HepG2 (cell line): ENCODE measurements around the gene TUBGCP5. TPM values are rescaled to one million over a fixed set of nuclear protein-coding genes. Genes with fewer than 3 reads are reported as not detected.

Experiments used
- CREBL2 ChIP-seq: sonication (generic); formaldehyde crosslinking; IDR thresholded peaks from 2 replicates; pipeline ENCODE4 v1.8.1; 2023; ENCODE audit warnings: missing genetic modification reagents, mild to moderate bottlenecking, borderline replicate concordance
- FOXA3 ChIP-seq: IDR thresholded peaks from 2 replicates; pipeline ENCODE4 v1.6.1; 2016; ENCODE audit warnings: missing genetic modification reagents, missing compliant biosample characterization
- RCOR2 ChIP-seq: IDR thresholded peaks from 2 replicates; pipeline ENCODE4 v1.6.1; 2016; ENCODE audit warnings: missing biosample characterization, missing genetic modification reagents
- THAP8 ChIP-seq: sonication (generic); formaldehyde crosslinking; IDR thresholded peaks from 2 replicates; pipeline ENCODE4 v1.5.1; 2020; ENCODE audit warnings: missing genetic modification reagents, mild to moderate bottlenecking, borderline replicate concordance
- ZBTB4 ChIP-seq: sonication (generic); formaldehyde crosslinking; IDR thresholded peaks from 2 replicates; pipeline ENCODE4 v1.4.0; 2020; ENCODE audit warnings: missing genetic modification reagents, mild to moderate bottlenecking, borderline replicate concordance
- ZKSCAN5 ChIP-seq: sonication (generic); formaldehyde crosslinking; IDR thresholded peaks from 2 replicates; pipeline ENCODE4 v1.5.1; 2020; ENCODE audit warnings: mild to moderate bottlenecking, missing genetic modification reagents
- ZNF234 ChIP-seq: sonication (generic); formaldehyde crosslinking; conservative IDR thresholded peaks from 2 replicates; pipeline ENCODE4 v1.5.1; 2020; ENCODE audit warnings: mild to moderate bottlenecking, missing genetic modification reagents
- ZNF530 ChIP-seq: sonication (generic); formaldehyde crosslinking; IDR thresholded peaks from 2 replicates; pipeline ENCODE4 v1.5.0; 2020; ENCODE audit warnings: low read depth, mild to moderate bottlenecking, missing genetic modification reagents
- ZNF619 ChIP-seq: sonication (generic); formaldehyde crosslinking; IDR thresholded peaks from 2 replicates; pipeline ENCODE4 v1.4.0; 2020; ENCODE audit warnings: mild to moderate bottlenecking, missing genetic modification reagents
- polyA plus RNA-seq, 8 experiments: library from polyadenylated mRNA; depleted of rRNA in 3 of 8; stranded (reverse) in 7 of 8; unstranded in 1 of 8; fragments of >200 nt; fragmentation: Illumina TruSeq in 4 of 8; extraction: Trizol in 4 of 8; gene quantifications; 2 replicates each; pipeline versions ENCODE4 v1.2.1 to v1.2.3, GENCODE V29; 2011 to 2016; ENCODE audit warnings: low read depth in 4 of 8, missing spikeins in 1 of 8, mixed read lengths in 1 of 8; ENCODE audit not compliant: insufficient read depth in 1 of 8
- total RNA-seq, 5 experiments: library from RNA; depleted of rRNA; stranded (reverse); fragments of >200 nt; fragmentation: Illumina TruSeq; extraction: Trizol; gene quantifications; 2 replicates each; pipeline ENCODE4 v1.2.3, GENCODE V29; 2016; ENCODE audit warnings: low read depth in 1 of 5
- TF ChIP-seq, protein P1 (sequence below): sonication (generic); formaldehyde crosslinking; IDR thresholded peaks from 2 replicates; pipeline ENCODE4 v1.4.0; 2020; ENCODE audit warnings: missing genetic modification reagents
- TF ChIP-seq, protein P2 (sequence below): sonication (generic); formaldehyde crosslinking; IDR thresholded peaks from 2 replicates; pipeline ENCODE4 v1.4.0; 2020; ENCODE audit warnings: mild to moderate bottlenecking, missing genetic modification reagents
- TF ChIP-seq, protein P3 (sequence below): sonication (generic); formaldehyde crosslinking; IDR thresholded peaks from 2 replicates; pipeline ENCODE4 v1.4.0; 2020; ENCODE audit warnings: missing genetic modification reagents, borderline replicate concordance

TUBGCP5 gene
- total and polyA plus RNA-seq, 2 of the 13 experiments (the other 11 are each of a cell fraction or from before 2014, with no cell fraction given) = 7.2 to 25.0 TPM

- TF ChIP-seq, protein P1, sequence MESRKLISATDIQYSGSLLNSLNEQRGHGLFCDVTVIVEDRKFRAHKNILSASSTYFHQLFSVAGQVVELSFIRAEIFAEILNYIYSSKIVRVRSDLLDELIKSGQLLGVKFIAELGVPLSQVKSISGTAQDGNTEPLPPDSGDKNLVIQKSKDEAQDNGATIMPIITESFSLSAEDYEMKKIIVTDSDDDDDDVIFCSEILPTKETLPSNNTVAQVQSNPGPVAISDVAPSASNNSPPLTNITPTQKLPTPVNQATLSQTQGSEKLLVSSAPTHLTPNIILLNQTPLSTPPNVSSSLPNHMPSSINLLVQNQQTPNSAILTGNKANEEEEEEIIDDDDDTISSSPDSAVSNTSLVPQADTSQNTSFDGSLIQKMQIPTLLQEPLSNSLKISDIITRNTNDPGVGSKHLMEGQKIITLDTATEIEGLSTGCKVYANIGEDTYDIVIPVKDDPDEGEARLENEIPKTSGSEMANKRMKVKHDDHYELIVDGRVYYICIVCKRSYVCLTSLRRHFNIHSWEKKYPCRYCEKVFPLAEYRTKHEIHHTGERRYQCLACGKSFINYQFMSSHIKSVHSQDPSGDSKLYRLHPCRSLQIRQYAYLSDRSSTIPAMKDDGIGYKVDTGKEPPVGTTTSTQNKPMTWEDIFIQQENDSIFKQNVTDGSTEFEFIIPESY (CRISPR knock-in tag) = 0 out of 2 replicates have a peak, but pooled peaks have one; percentile 2
- TF ChIP-seq ZBTB4 (no peak), THAP8 (CRISPR knock-in tag) (no peak), FOXA3 (CRISPR knock-in tag) (no peak), ZNF530 (CRISPR knock-in tag) (no peak), ZKSCAN5 (CRISPR knock-in tag) (no peak), ZNF234 (CRISPR knock-in tag) (no peak), RCOR2 (no peak), ZNF619 (no peak), CREBL2 (CRISPR knock-in tag) (no peak)
- TF ChIP-seq, protein P2, sequence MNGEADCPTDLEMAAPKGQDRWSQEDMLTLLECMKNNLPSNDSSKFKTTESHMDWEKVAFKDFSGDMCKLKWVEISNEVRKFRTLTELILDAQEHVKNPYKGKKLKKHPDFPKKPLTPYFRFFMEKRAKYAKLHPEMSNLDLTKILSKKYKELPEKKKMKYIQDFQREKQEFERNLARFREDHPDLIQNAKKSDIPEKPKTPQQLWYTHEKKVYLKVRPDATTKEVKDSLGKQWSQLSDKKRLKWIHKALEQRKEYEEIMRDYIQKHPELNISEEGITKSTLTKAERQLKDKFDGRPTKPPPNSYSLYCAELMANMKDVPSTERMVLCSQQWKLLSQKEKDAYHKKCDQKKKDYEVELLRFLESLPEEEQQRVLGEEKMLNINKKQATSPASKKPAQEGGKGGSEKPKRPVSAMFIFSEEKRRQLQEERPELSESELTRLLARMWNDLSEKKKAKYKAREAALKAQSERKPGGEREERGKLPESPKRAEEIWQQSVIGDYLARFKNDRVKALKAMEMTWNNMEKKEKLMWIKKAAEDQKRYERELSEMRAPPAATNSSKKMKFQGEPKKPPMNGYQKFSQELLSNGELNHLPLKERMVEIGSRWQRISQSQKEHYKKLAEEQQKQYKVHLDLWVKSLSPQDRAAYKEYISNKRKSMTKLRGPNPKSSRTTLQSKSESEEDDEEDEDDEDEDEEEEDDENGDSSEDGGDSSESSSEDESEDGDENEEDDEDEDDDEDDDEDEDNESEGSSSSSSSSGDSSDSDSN (CRISPR knock-in tag) = peak; percentile 79
- TF ChIP-seq, protein P3, sequence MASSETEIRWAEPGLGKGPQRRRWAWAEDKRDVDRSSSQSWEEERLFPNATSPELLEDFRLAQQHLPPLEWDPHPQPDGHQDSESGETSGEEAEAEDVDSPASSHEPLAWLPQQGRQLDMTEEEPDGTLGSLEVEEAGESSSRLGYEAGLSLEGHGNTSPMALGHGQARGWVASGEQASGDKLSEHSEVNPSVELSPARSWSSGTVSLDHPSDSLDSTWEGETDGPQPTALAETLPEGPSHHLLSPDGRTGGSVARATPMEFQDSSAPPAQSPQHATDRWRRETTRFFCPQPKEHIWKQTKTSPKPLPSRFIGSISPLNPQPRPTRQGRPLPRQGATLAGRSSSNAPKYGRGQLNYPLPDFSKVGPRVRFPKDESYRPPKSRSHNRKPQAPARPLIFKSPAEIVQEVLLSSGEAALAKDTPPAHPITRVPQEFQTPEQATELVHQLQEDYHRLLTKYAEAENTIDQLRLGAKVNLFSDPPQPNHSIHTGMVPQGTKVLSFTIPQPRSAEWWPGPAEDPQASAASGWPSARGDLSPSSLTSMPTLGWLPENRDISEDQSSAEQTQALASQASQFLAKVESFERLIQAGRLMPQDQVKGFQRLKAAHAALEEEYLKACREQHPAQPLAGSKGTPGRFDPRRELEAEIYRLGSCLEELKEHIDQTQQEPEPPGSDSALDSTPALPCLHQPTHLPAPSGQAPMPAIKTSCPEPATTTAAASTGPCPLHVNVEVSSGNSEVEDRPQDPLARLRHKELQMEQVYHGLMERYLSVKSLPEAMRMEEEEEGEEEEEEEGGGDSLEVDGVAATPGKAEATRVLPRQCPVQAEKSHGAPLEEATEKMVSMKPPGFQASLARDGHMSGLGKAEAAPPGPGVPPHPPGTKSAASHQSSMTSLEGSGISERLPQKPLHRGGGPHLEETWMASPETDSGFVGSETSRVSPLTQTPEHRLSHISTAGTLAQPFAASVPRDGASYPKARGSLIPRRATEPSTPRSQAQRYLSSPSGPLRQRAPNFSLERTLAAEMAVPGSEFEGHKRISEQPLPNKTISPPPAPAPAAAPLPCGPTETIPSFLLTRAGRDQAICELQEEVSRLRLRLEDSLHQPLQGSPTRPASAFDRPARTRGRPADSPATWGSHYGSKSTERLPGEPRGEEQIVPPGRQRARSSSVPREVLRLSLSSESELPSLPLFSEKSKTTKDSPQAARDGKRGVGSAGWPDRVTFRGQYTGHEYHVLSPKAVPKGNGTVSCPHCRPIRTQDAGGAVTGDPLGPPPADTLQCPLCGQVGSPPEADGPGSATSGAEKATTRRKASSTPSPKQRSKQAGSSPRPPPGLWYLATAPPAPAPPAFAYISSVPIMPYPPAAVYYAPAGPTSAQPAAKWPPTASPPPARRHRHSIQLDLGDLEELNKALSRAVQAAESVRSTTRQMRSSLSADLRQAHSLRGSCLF (CRISPR knock-in tag) = no peak
These were observed 59.9 kb downstream of the TUBGCP5 start (continued) for GRCh38 chr15:22979238-22980188.
